Measurements from ENCODE around the gene GIGYF2.

Gene GIGYF2

GRCh38 chr2:232723027-232723426 lies 25.9 kb downstream of the GIGYF2 start:
- H3K36me3 ChIP-seq (ENCODE audit: control insufficient read depth, insufficient read depth, low read length): peaks cover 4% of the 10 kb centered on the region
- TF ChIP-seq, protein P1, sequence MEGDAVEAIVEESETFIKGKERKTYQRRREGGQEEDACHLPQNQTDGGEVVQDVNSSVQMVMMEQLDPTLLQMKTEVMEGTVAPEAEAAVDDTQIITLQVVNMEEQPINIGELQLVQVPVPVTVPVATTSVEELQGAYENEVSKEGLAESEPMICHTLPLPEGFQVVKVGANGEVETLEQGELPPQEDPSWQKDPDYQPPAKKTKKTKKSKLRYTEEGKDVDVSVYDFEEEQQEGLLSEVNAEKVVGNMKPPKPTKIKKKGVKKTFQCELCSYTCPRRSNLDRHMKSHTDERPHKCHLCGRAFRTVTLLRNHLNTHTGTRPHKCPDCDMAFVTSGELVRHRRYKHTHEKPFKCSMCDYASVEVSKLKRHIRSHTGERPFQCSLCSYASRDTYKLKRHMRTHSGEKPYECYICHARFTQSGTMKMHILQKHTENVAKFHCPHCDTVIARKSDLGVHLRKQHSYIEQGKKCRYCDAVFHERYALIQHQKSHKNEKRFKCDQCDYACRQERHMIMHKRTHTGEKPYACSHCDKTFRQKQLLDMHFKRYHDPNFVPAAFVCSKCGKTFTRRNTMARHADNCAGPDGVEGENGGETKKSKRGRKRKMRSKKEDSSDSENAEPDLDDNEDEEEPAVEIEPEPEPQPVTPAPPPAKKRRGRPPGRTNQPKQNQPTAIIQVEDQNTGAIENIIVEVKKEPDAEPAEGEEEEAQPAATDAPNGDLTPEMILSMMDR (IDR thresholded peaks at IDR 0.05; ENCODE audit: insufficient read depth, low read length, poor library complexity, severe bottlenecking): no peak
- no peak for DNase-seq (ENCODE audit: extremely low read depth, insufficient read length)

GRCh38 chr2:232728785-232729184 lies 31.7 kb downstream of the GIGYF2 start:
- peaks cover 5% of the 10 kb centered on the region for H3K36me3 ChIP-seq (ENCODE audit: control insufficient read depth, insufficient read depth, low read length)
- no peak overlapping the region for H3K4me3 ChIP-seq (replicated peaks; ENCODE audit: low read depth, low read length)
- H3K27me3 ChIP-seq (replicated peaks; ENCODE audit: control insufficient read depth, insufficient read depth, low read length): no peaks in the 10 kb centered on the region
- no peak for DNase-seq (ENCODE audit: extremely low read depth, insufficient read length)
- TF ChIP-seq, protein P1 (IDR thresholded peaks at IDR 0.05; ENCODE audit: insufficient read depth, low read length, poor library complexity, severe bottlenecking): no peak

More at GRCh38 chr2:232723027-232723426, 25.9 kb downstream of the GIGYF2 start:
- Histone ChIP-seq H3K4me3 (replicated peaks; ENCODE audit: low read depth, low read length) (no peak overlapping the region), H3K27me3 (replicated peaks; ENCODE audit: control insufficient read depth, insufficient read depth, low read length) (no peaks in the 10 kb centered on the region)

DNA sequence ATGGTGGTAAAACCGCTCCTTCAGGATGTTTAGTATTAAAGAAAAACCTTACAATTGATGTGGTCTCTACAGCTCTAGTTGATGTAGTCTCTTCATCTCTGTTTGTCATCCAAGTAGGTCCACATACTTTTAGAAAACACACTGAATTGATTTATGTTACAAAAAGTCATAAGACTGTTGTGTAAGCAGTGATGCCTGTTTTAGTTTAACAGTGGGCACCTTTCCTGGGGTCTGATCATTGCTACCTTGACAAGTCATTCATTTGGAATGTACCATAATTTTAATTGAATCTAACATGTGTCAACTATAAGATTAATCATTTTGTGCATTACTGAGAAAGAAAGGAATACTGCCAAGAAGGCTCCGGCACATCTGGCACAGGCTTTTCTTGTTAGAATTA lies 34.3 kb downstream of the GIGYF2 start:
- Histone ChIP-seq H3K4me3 (replicated peaks; ENCODE audit: low read depth, low read length) (no peak overlapping the region), H3K36me3 (ENCODE audit: control insufficient read depth, insufficient read depth, low read length) (peaks cover 3% of the 10 kb centered on the region; the same call in 1 of the 2 replicates), H3K27me3 (replicated peaks; ENCODE audit: control insufficient read depth, insufficient read depth, low read length) (no peaks in the 10 kb centered on the region)
- TF ChIP-seq, protein P1 (IDR thresholded peaks at IDR 0.05; ENCODE audit: insufficient read depth, low read length, poor library complexity, severe bottlenecking): no peak
- DNase-seq (ENCODE audit: extremely low read depth, insufficient read length): no peak

DNA sequence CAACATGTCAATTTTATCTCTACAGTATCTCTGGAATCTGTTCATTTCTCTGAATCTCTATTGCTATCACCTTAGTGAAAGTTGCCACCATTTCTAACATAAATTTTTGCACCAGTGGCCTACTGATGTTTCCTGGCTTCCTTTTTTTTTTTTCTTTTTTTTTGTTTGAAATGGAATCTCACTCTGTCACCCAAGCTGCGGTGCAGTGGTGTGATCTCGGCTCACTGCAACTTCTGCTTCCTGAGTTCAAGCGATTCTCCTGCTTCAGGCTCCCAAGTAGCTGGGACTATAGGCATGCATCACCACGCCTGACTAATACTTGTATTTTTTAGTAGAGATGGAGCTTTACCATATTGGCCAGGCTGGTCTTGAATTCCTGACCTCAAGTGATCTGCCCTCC lies 44.2 kb downstream of the GIGYF2 start:
- no peak for DNase-seq (ENCODE audit: extremely low read depth, insufficient read length)
- TF ChIP-seq, protein P1 (IDR thresholded peaks at IDR 0.05; ENCODE audit: insufficient read depth, low read length, poor library complexity, severe bottlenecking): no peak
- Histone ChIP-seq H3K36me3 (ENCODE audit: control insufficient read depth, insufficient read depth, low read length) (peaks cover 3% of the 10 kb centered on the region), H3K27me3 (replicated peaks; ENCODE audit: control insufficient read depth, insufficient read depth, low read length) (no peaks in the 10 kb centered on the region), H3K4me3 (replicated peaks; ENCODE audit: low read depth, low read length) (no peak overlapping the region)

DNA sequence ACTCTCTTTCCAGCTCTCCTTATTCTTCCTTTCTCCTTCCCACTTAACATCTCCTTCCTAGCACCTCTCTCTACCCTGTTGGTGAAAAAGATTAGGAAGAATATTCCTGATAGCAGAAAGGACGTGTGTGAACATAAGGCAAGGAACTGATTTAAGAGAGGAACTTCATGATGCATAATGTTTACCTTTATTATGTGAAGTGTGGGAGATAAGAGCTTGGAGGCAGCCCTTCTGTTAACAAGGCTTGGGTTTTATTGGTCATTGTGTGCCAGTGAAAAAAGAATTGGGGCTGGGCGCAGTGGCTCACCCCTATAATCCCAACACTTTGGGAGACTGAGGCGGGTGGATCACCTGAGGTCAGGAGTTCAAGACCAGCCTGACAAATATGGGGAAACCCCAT lies 44.8 kb downstream of the GIGYF2 start:
- H3K4me3 ChIP-seq (replicated peaks; ENCODE audit: low read depth, low read length): no peak overlapping the region
- no peaks in the 10 kb centered on the region for H3K27me3 ChIP-seq (replicated peaks; ENCODE audit: control insufficient read depth, insufficient read depth, low read length)
- TF ChIP-seq, protein P1 (IDR thresholded peaks at IDR 0.05; ENCODE audit: insufficient read depth, low read length, poor library complexity, severe bottlenecking): no peak
- no peak for DNase-seq (ENCODE audit: extremely low read depth, insufficient read length)
- peaks cover 3% of the 10 kb centered on the region for H3K36me3 ChIP-seq (ENCODE audit: control insufficient read depth, insufficient read depth, low read length)

GRCh38 chr2:232744963-232745362 lies 47.8 kb downstream of the GIGYF2 start:
- Histone ChIP-seq H3K36me3 (ENCODE audit: control insufficient read depth, insufficient read depth, low read length) (no peaks in the 10 kb centered on the region; the same call in none of the 2 replicates), H3K27me3 (replicated peaks; ENCODE audit: control insufficient read depth, insufficient read depth, low read length) (no peaks in the 10 kb centered on the region), H3K4me3 (replicated peaks; ENCODE audit: low read depth, low read length) (no peak overlapping the region)
- TF ChIP-seq, protein P1 (IDR thresholded peaks at IDR 0.05; ENCODE audit: insufficient read depth, low read length, poor library complexity, severe bottlenecking): no peak
- no peak for DNase-seq (ENCODE audit: extremely low read depth, insufficient read length)

All from GM06990 (cell line).